Keratinocyte (primary cell): Measurements from ENCODE around the gene SH2B2. TPM values are rescaled to one million over a fixed set of nuclear protein-coding genes. Genes with fewer than 3 reads are reported as not detected.

Experiments used
- DNase-seq: peaks from one replicate; pipeline ENCODE4 v3.0.0-alpha.2; 2011; ENCODE audit warnings: low read depth, missing footprints, low spot score
- FAIRE-seq: peaks from 2 replicates; lab custom pipeline; 2011; peaks lifted over from hg19 to GRCh38; lab: Jason Lieb, UNC
- H2AFZ ChIP-seq: 2 replicates; pipeline ENCODE4 v1.6.0; 2012; ENCODE audit warnings: low read length, control low read depth, inconsistent platforms; ENCODE audit not compliant: control insufficient read depth
- H3K27ac ChIP-seq: 2 replicates; pipeline ENCODE4 v1.5.1; 2011; ENCODE audit warnings: low read length; ENCODE audit not compliant: control insufficient read depth, insufficient read depth
- H3K27me3 ChIP-seq: 3 replicates; pipeline ENCODE4 v1.6.0; 2011; ENCODE audit warnings: low read length; ENCODE audit not compliant: control insufficient read depth, insufficient read depth; ENCODE audit errors: extremely low read depth
- H3K36me3 ChIP-seq, 2 experiments: 2 replicates in 1 of 2; 3 replicates in 1 of 2; pipeline ENCODE4 v1.5.1; 2011; ENCODE audit warnings: low read length in 2 of 2, mild to moderate bottlenecking in 1 of 2; ENCODE audit not compliant: control insufficient read depth in 2 of 2, insufficient read depth in 2 of 2; ENCODE audit errors: extremely low read depth in 1 of 2
- H3K4me1 ChIP-seq: 3 replicates; pipeline ENCODE4 v1.5.1; 2011; ENCODE audit warnings: low read length; ENCODE audit not compliant: control insufficient read depth, insufficient read depth; ENCODE audit errors: extremely low read depth
- H3K4me2 ChIP-seq: 3 replicates; pipeline ENCODE4 v1.6.0; 2011; ENCODE audit warnings: low read depth, low read length; ENCODE audit not compliant: control insufficient read depth, insufficient read depth; ENCODE audit errors: extremely low read depth
- H3K4me3 ChIP-seq, 3 experiments: fragments of 200-600 bp in 1 of 3; sonication (generic) in 1 of 3; 2 replicates in 2 of 3; 3 replicates in 1 of 3; pipeline ENCODE4 v1.5.1; 2011 to 2016; ENCODE audit warnings: low read length in 3 of 3, mild to moderate bottlenecking in 3 of 3, control low read depth in 2 of 3, inconsistent platforms in 1 of 3, low read depth in 1 of 3, mixed read lengths in 1 of 3, mixed run types in 1 of 3, moderate library complexity in 1 of 3; ENCODE audit not compliant: control insufficient read depth in 2 of 3, insufficient read depth in 2 of 3; ENCODE audit errors: extremely low read depth in 1 of 3
- H3K79me2 ChIP-seq: 2 replicates; pipeline ENCODE4 v1.6.0; 2012; ENCODE audit warnings: low read length; ENCODE audit not compliant: control insufficient read depth, insufficient read depth
- H3K9ac ChIP-seq: 3 replicates; pipeline ENCODE4 v1.6.0; 2011; ENCODE audit warnings: low read length; ENCODE audit not compliant: control insufficient read depth, insufficient read depth; ENCODE audit errors: extremely low read depth
- H3K9me1 ChIP-seq: 3 replicates; pipeline ENCODE4 v1.6.0; 2011; ENCODE audit warnings: low read length; ENCODE audit not compliant: control insufficient read depth, insufficient read depth; ENCODE audit errors: extremely low read depth
- H3K9me3 ChIP-seq: 2 replicates; pipeline ENCODE4 v1.5.1; 2012; ENCODE audit warnings: low read depth, low read length; ENCODE audit not compliant: control insufficient read depth
- H4K20me1 ChIP-seq: 3 replicates; pipeline ENCODE4 v1.6.0; 2011; ENCODE audit warnings: low read length; ENCODE audit not compliant: control insufficient read depth, insufficient read depth; ENCODE audit errors: extremely low read depth
- CTCF ChIP-seq, 3 experiments: IDR thresholded peaks in 1 of 3; conservative IDR thresholded peaks in 1 of 3; optimal IDR thresholded peaks in 1 of 3; 2 replicates in 2 of 3; 3 replicates in 1 of 3; pipeline versions ENCODE3 to v1.5.1; 2011; ENCODE audit warnings: low read length in 3 of 3, mild to moderate bottlenecking in 3 of 3, moderate library complexity in 2 of 3, control low read depth in 1 of 3, inconsistent platforms in 1 of 3; ENCODE audit not compliant: insufficient read depth in 2 of 3; ENCODE audit errors: extremely low read depth in 1 of 3
- EZH2 ChIP-seq: IDR thresholded peaks from one replicate; pipeline ENCODE4 v1.6.1; 2012; ENCODE audit warnings: inconsistent platforms, mild to moderate bottlenecking, low read length, moderate library complexity
- dilution Hi-C: fragments of 300-500 bp; cut with MboI; formaldehyde crosslinking; loops from one replicate; pipeline ENCODE4 v1.7.0; 2020; ENCODE audit warnings: low sequenced_read_pairs; ENCODE audit not compliant: extremely low pct_ligation_motif_present
- polyA plus RNA-seq, 5 experiments: library from polyadenylated mRNA; depleted of rRNA in 3 of 5; stranded (reverse) in 3 of 5; stranded (forward) in 1 of 5; unstranded in 1 of 5; fragments of >200 nt; gene quantifications; 1 replicate in 1 of 5; 2 replicates in 3 of 5; 3 replicates in 1 of 5; pipeline versions ENCODE4 v1.2.1 to v1.2.3, GENCODE V29; 2011 to 2012; ENCODE audit warnings: missing spikeins in 2 of 5, low read depth in 1 of 5, low replicate concordance in 1 of 5

Gene SH2B2
- polyA plus RNA-seq, 1 donor (not counting 4 experiments of a cell fraction or from before 2014, with no cell fraction given), result 0.59 TPM

DNA sequence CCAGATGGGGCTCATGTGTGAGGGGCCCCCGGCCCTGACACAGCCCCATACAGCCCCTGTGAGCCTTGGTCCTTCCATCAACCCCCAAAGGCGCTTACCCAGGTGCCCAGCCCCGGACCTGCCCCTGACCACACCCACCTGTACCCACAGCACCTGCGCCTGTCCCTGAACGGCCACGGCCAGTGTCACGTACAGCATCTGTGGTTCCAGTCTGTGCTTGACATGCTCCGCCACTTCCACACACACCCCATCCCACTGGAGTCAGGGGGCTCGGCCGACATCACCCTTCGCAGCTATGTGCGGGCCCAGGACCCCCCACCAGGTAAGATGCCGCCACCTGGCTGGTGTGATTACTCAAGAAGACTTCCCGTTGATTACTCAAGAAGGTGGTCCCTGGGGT lies 33.5 kb downstream of the SH2B2 start:
- Histone ChIP-seq H3K4me1 (peaks cover 6% of the 10 kb centered on the region), H3K79me2 (no peaks in the 10 kb centered on the region), H3K27ac (no peak overlapping the region), H3K36me3 (no peaks in the 10 kb centered on the region), H3K4me3 (no peak overlapping the region), H3K9me1 (no peaks in the 10 kb centered on the region), H3K27me3 (peaks cover 15% of the 10 kb centered on the region), H2AFZ (no peak overlapping the region), H3K9ac (no peak overlapping the region), H3K4me2 (no peak overlapping the region), H4K20me1 (peaks cover 4% of the 10 kb centered on the region), H3K9me3 (no peaks in the 10 kb centered on the region)
- DNase-seq (no peak), FAIRE-seq (no peak)
- no peak for TF ChIP-seq EZH2
- TF ChIP-seq CTCF (optimal IDR thresholded peaks at IDR 0.05 in 1 of 3, IDR thresholded peaks at IDR 0.05 in 1 of 3, conservative IDR thresholded peaks at IDR 0.05 in 1 of 3; ENCODE audit: extremely low read depth in 1 of 3, insufficient read depth in 2 of 3, low read length in 3 of 3), result no peak
- dilution Hi-C loops, result no loop called here

DNA sequence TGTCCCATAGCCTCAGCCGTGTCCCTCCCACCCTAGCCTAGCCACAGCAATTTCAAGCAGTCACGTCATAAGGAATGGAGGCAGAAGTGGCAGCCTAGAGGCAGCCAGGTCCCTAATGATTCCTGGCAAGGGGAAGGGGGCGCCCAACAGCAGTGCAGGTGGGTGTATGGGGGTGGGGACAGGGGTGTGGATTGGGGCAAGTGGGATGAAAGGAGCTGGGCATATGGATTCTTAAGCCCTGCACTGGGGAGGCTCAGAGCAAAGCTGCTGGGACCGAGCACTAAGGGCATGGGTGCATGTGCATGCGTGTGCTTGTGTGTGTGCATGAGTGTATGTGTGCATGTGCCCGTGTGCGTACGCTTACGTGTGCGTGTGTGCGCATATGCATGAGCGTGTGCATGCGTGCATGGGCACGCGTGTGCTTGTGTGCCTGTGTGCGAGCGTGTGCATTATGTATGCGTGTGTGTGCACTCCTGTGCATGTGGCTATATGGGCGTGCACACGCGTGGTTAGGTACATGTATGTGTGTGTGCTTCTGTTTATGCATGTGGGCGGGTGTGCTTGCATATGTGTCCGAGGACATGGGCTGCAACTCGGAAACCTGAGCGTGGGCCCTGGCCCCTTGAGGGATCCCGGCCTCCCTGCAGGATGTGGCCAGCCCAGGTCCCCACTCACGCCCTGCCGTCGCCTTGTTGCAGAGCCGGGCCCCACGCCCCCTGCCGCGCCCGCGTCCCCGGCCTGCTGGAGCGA lies 34.1 kb downstream of the SH2B2 start:
- FAIRE-seq, result no peak

More for the DNA sequence above, 34.1 kb downstream of the SH2B2 start:
- H3K4me2 ChIP-seq, result no peak overlapping the region
- no peak for DNase-seq
- peaks cover 15% of the 10 kb centered on the region for H3K27me3 ChIP-seq
- H3K79me2 ChIP-seq, result no peaks in the 10 kb centered on the region
- H3K9me3 ChIP-seq, result no peaks in the 10 kb centered on the region
- peaks cover 4% of the 10 kb centered on the region for H4K20me1 ChIP-seq
- no peak for TF ChIP-seq EZH2
- no peak for TF ChIP-seq CTCF (optimal IDR thresholded peaks at IDR 0.05 in 1 of 3, IDR thresholded peaks at IDR 0.05 in 1 of 3, conservative IDR thresholded peaks at IDR 0.05 in 1 of 3; ENCODE audit: extremely low read depth in 1 of 3, insufficient read depth in 2 of 3, low read length in 3 of 3)
- no peak overlapping the region for H3K27ac ChIP-seq
- H3K9me1 ChIP-seq, result no peaks in the 10 kb centered on the region
- H3K4me3 ChIP-seq, result no peak overlapping the region
- H3K9ac ChIP-seq, result no peak overlapping the region
- dilution Hi-C loops, result no loop called here
- peaks cover 6% of the 10 kb centered on the region for H3K4me1 ChIP-seq
- no peak overlapping the region for H2AFZ ChIP-seq
- H3K36me3 ChIP-seq, result no peaks in the 10 kb centered on the region
